Activated T-cell treated with anti-CD3 and anti-CD28 coated beads, Interleukin-2, amount 50 U/mL, for 1 hour (primary cell): ENCODE measurements around the gene DDB1.

ENCODE experiments used
- DNase-seq: peaks from one replicate; pipeline ENCODE4 v3.0.0-alpha.2; 2020

Gene DDB1

GRCh38 chr11:61332797-61333549 lies at the start of gene DDB1, which contains the start of gene TKFC:
Gene DDB1, minus strand, starts transcription at chr11:61333105. Its CDS starts 137 bp downstream, at chr11:61332968.
Gene TKFC, plus strand, starts transcription at chr11:61333228. Its CDS starts 1,501 bp downstream, at chr11:61334729.
- peak; percentile 96 for DNase-seq

GRCh38 chr11:61380884-61381283 lies 48.0 kb upstream of the DDB1 start:
- no peak for DNase-seq

- no peak for DNase-seq
These were observed 45.9 kb upstream of the DDB1 start for GRCh38 chr11:61378713-61379313.

- no peak for DNase-seq
These were observed 44.7 kb upstream of the DDB1 start for GRCh38 chr11:61377461-61378160.

GRCh38 chr11:61375761-61376108 lies 42.8 kb upstream of the DDB1 start:
- no peak for DNase-seq

GRCh38 chr11:61372659-61373420 lies 39.9 kb upstream of the DDB1 start:
- DNase-seq = no peak

GRCh38 chr11:61370349-61371005 lies 37.6 kb upstream of the DDB1 start:
- DNase-seq = no peak

- no peak for DNase-seq
These were observed 36.8 kb upstream of the DDB1 start for GRCh38 chr11:61369372-61370348.

- DNase-seq = no peak
These were observed 35.7 kb upstream of the DDB1 start for GRCh38 chr11:61368646-61369045.

- no peak for DNase-seq
These were observed 34.5 kb upstream of the DDB1 start for GRCh38 chr11:61367406-61367805.

GRCh38 chr11:61364012-61364675 lies 31.2 kb upstream of the DDB1 start:
- DNase-seq = no peak

GRCh38 chr11:61362542-61362875 lies 29.6 kb upstream of the DDB1 start:
- DNase-seq = no peak

- peak; percentile 84 for DNase-seq
These were observed 29.0 kb upstream of the DDB1 start, which contains the start of the genes CYB561A3 and TMEM138 for GRCh38 chr11:61361741-61362541. Gene CYB561A3, minus strand, starts transcription at chr11:61361882. Its CDS starts 5,169 bp downstream, at chr11:61356713. Gene TMEM138, plus strand, starts transcription at chr11:61362374. Its CDS starts 2,017 bp downstream, at chr11:61364391.

GRCh38 chr11:61361237-61361740 lies 28.4 kb upstream of the DDB1 start:
- DNase-seq = no peak

- no peak for DNase-seq
These were observed 26.6 kb upstream of the DDB1 start for GRCh38 chr11:61359516-61359915.

GRCh38 chr11:61358566-61358965 lies 25.7 kb upstream of the DDB1 start:
- DNase-seq = no peak

GRCh38 chr11:61357894-61358239 lies 25.0 kb upstream of the DDB1 start:
- DNase-seq = no peak

GRCh38 chr11:61357233-61357893 lies 24.5 kb upstream of the DDB1 start:
- no peak for DNase-seq

- DNase-seq = no peak
These were observed 23.8 kb upstream of the DDB1 start for GRCh38 chr11:61356706-61357105.
